NCI-H2227 (cell line): ENCODE results near the gene DNHD1.
A peak's percentile ranks its signal among the peaks of the same experiment; 100 is the strongest.

Experiments used
- DNase-seq: peaks from one replicate; lab custom pipeline; 2025; ENCODE audit not compliant: unreplicated experiment; lab: John Stamatoyannopoulos, UW

The DNHD1 gene

DNA sequence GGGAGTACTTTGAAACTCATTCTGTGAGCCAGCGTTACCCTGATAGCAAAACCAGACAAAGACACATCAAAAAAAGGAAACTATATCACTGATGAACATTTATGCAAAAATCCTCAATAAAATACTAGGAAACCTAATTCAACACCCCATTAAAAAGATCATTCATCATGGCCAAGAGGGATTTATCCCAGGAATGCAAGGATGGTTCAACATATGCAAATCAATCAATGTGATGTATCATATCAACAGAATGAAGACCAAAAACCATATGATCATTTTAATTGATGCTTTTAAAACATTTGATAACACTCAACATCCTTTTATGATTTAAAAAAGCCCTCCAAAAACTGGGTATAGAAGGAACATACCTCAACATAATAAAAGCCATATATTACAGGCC, 86.5 kb downstream of the DNHD1 start:
- DNase-seq, result no peak

DNA sequence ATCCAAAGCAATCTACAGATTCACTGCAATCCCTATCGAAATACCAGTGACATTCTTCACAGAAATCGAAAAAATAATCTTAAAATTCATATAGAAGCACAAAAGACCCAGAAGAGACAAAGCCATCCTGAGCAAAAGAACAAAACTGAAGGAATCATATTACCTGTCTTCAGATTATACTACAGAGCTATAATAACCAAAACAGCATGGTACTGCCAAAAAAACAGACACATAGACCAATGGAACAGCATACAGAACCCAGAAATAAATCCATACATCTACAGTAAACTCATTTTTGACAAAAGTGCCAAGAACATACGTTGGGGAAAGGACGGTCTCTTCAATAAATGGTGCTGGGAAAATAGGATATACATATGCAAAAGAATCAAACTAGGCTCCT, 87.4 kb downstream of the DNHD1 start:
- DNase-seq, result no peak

DNA sequence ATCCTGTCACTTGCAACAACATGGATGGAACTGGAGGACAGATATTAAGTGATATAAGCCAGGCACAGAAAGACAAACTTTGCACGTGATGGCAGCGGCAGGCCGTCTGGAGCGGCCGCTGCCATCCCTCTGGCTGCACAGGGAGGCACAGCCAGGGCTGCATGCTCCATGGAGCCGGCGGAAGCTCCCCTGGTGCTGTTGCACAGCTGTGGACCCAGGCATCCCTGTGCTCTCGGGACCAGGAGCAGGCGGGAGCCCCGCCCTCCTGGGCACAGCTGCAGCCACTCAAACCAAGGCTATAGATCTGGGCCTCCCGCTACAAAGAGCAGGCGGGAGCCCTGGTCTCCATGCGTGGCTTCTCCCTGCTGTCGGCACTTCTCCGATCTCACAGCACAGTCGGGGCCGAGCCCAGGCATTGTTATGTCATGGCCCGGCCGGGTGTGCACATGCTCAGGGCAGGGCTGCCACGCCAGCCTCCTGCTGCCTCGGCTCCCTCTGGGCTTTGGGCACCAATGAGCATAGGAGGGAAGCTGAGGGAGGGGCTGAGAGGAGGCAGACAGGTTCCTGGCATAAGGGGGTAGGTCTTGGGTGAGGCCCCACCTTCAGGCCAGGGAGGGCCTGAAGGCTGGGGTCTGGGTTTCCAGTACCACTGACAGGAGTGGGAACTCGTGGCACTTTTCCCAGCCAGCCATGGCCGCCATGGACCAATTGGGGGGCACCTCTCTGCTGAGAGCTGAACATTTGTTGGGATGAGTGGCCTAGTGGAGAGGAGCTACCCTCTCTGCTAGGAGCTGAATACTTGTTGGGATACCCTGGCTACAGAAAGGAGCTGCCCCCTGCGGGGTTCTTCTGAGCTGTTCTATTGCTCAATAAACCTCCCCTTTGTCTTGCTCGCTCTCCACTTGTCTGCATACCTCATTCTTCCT, 89.6 kb downstream of the DNHD1 start:
- peak; percentile 65 for DNase-seq

DNA sequence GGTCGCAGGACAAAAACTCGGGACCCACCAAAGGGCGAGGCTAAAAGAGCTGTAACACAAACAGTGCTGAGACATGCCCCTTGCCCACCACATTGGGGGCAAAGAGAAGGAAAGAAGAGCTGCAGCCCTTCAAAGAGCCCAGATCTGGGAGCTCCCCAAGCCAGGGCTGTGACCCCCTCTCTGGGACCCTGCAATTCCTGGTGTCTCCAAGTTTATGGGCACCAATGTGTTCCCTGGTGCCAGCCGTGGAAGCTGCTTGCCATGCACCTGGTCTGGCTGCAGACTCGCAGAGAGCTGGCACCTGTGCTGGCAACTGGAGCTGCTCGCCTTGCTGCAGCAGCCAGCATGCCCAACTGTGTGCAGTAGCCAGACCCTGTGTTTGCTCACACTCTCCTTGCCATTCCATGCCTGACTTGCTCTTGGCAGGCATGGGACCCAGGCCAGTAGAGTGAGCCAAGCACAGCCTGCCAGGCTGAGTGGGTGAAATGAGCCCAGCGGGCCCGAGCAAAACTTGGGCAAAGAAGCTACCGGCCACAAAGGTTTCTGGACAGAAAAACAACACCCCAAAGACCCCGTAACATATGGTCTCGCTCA, 90.4 kb downstream of the DNHD1 start:
- DNase-seq, result no peak

DNA sequence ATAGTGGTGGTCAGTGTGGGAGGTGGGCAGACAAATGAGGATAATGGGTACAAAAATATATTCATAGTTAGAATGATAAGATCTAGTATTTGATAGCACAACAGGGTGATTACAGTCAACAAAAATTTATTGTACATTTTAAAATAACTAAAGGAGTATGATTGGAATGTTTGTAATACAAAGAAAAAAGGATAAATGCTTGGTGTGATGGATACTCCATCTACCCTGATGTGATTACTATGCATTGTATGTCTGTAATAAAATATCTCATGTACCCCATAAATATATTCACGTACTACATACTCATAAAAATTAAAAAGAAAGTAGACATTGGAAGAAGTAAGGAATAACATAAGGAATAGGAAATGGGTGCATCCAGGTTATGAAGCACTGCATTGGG, 90.9 kb downstream of the DNHD1 start:
- no peak for DNase-seq

DNA sequence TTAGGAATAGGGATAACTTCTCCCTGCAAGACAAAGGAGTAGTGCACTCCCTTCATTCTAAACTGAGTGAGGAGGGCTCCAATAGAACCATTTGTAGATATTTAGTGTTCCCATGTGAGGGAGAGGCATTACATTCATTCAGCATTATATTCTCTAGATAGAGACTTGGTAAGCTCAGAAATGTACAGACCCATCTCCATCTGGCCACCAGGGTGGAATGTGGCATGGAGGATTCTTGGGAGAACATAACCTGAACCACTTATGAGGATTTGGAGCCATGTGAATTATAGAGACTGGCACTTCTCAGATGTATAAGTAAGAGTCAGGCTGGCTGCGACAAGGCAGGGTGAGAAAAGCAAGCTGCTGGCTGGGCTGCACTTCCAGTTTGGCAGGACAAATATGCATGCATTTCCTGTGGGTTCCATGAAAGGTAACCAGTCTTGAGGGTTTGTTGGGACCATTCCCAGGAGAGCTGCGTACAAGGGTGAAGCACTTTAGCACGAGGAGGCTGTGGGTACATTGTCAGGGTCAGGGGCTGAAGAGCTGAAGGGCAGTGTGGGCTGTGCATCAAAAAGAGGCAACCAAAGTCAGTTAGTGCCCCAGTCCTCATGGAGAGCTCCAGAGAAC, 97.2 kb downstream of the DNHD1 start:
- DNase-seq, result no peak

DNA sequence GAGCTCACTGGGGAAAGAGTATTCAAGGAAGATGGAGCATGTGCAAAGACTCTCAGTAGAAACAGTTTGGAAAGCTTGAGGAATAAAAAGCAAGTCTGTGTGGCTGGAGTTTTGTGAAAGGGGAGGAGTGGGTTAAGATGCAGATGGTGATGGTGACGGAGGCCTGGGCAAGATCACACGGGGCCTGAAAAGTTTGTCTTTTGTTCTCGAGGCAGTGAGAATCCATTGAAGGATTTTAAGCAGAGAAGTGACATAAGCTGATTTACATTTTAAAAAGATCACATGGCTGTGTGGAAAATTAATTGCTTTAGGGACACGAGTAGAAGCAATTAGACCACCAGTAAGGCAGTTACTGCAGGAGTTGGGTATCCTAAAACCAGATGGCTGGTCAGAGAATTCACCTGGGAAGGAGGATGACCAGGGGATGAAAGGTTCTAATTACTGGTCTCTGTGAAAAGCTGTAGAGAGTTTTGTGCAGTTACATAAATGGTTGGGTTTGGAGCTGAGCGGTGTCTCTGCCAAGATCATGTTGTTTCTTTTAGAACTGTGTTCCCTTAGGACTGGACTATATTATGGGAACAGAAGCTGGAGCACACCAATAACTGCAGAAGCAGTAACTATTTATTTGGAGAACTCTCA, 99.3 kb downstream of the DNHD1 start:
- DNase-seq, result no peak

DNA sequence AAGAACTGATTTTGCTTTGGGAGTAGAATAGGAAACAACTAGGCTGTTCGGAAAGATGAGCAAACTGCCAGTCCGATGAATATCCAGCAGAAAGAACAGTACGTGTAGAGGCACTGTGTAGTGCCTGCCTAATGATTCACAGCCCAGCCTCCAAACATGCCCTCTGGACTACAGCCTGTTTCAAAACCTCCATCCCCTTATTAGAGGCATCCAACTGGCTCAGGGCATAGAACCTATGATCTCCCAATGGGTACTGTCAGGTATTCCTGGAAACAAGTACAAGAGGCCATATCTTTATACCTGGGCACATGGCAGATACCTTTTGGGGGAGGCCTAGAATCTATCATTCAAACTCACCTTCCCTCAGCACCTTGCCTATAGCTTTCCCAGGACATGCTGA, 101.5 kb downstream of the DNHD1 start:
- no peak for DNase-seq

DNA sequence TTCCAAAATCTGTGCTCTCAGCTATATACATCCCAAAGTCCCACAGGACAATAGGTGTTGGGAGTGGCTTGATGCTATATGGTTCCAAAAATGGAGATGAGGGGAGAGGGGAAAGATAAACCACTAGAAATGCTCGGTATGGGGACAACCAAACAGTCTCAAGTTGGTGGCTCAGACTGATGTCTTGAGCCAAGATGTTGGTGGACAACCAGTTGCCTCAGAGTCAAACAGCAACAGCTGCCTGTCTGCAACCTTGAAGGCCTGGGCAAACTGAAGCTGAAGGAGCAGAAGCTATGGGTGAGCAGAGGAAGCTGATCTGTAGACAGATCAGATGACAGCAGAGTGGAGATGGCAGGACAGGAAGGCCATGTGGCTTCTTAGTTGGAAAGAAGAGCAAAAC, 102.4 kb downstream of the DNHD1 start:
- no peak for DNase-seq

DNA sequence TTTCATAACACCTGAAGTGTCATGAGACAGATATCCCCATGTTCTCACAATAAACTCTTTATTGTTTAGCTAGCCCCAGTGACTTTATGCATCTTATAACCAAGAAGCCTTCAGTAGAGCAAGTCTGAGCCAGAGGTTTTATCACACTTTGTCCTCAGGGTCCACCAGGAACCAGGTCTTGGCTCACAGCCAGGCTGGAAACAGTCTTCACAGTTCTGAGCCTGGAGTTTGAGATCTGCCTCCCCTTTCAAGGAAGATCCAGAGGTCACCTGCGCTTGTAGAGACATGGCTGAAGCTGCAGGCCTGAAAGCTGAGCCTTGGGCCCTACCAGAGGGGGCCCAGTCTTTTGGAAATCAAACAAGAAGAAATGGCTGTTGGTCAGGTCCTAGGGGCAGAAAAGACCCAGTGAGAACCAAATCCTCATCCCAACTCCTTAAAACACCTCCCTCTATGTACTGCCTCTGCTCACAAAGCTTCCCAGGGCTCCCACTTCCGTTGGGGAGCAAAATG, 102.9 kb downstream of the DNHD1 start:
- DNase-seq, result no peak

DNA sequence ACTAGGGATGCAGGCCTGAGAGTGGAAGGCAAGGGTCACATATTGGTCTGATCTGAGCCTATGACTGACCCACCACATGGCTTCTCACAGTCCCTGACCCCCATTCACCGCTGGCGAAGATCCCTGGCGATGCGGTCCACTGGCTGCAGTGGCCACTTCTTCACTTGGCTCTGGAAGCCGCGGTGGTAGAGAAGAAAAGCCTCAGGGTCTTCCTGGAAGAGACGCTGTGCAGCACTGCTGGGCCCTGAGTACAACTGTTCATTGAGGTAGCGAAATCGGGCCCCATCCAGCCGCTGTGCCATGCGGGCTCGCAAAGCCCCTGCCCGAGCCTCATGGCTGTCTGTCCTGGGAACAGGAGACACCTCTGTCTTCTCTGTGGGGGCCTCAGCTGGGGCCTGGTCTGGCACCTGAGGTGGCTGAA, 104.0 kb downstream of the DNHD1 start:
- no peak for DNase-seq

DNA sequence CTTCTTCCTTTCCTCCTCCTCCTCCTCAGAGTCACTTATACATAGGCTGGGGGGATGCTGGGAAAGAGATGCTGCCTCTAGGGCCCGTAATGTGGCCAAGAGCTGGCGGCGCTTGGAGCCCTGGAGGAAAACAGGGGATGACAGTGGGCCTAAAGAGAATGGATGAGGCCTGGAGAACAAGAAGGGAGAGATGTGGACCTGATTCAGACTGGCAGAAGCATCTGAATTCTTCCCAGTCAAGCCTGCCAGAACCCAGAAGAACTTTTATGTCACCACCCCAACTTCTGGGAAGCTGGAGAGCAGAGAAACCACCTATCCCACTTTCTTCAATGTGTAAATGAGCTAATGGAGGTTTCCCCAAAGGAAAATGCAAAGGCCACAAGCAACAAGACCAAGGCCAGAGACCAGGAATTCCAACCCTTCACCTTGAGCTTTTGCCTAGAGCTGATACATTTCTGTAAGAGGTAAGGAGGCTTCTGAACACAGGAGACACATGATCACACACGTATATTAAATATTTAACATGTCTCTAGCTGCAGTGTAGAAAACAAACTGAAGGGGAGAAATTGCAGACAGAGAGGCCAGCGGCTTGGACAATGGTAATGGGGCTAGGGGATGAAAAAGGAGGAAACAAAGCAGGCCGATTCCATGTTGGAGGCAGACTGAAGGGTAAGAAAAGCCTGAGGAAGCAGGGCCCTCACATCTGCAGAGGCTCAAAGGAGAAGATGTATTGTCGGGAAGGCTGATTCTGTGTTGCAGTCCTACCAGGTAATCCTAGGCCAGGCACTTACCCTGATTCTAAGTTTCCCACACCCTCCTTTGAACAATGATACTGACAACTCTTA, 105.2 kb downstream of the DNHD1 start:
- no peak for DNase-seq

DNA sequence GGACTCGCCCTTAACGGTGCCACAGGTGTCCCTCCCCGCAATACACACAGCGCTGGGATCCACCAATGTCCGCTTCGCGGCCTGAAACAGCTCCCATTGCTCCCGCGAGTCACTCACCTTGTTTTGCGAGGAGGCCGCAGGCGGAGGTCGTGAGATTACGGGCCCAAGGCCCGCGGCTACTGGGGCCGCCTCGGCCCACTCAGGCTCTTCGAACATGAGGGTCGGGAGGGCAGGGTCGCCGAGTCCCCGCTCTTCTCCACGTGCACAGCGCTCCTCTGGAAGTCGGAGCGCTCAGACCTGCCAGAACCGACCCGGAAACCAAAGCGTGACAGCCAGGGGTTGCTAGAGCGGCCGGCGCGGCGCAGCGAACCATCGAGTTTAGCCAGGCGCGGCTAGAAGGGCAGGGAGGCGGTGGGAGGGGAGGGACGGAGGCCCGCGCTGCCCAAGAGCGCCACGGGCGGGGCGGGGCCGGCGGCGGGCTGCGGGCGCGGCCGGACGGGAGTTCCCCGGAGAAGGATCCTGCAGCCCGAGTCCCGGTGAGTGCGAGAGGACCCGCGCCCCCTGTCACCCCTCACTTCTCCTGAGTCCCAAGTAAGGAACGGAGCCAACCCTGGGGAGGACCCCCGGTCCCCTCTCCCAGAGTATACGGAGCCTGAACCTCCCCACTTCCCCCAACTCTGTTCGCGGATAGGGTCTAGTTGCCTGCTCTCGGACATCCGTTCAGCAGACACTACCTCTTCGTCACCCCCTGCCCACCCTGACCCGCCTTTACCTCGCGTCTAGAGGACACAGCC, 106.4 kb downstream of the DNHD1 start, which contains the start of the genes ILK and RRP8:
Gene ILK, plus strand, starts transcription at position 488 of the 794 bp plus-strand sequence. CDS start 498 bp downstream, outside the sequence.
Gene RRP8, minus strand, starts transcription at position 330 of the 794 bp plus-strand sequence. Its CDS starts 114 bp downstream, at position 216.
- DNase-seq, result peak; percentile 96

DNA sequence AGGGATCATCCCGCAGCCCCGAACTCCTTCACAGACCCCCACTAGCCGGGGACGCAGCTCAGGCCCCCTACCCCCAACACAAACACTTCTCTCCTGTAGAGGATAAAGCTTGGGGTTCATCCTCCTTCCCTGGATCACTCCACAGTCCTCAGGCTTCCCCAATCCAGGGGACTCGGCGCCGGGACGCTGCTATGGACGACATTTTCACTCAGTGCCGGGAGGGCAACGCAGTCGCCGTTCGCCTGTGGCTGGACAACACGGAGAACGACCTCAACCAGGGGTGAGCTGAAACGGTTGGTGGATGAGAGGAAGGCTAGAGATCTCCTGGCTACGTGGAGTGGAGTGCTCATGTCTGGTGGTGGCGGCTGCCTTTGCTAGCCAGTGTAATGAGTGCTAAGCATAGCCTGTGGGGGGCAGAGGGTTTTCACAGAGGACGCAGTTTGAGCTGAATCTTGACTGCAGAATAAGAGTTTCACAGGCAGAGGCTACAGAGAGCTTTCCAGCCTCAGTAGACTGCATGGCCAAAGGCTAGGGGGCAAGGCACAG, 107.1 kb downstream of the DNHD1 start:
- peak; percentile 58 for DNase-seq

DNA sequence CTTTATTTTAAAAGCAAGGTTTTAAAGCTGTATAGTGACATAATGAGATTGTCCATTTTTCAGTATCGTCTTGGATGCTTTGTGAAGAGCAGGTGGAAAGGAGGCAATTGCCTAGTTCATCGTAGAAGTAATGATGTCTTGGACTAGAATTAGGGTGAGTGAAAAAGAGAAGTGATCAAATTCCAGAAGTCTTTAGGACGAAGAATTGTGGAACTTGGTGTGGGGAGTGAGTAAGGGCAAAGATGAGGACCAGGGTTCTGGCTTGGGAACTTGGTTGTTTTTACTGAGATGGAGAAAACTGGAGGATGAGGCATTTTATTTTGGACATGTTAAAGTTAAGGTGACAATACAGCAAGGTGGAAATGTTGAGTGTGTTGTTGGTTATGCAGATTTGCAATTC, 107.7 kb downstream of the DNHD1 start:
- no peak for DNase-seq

DNA sequence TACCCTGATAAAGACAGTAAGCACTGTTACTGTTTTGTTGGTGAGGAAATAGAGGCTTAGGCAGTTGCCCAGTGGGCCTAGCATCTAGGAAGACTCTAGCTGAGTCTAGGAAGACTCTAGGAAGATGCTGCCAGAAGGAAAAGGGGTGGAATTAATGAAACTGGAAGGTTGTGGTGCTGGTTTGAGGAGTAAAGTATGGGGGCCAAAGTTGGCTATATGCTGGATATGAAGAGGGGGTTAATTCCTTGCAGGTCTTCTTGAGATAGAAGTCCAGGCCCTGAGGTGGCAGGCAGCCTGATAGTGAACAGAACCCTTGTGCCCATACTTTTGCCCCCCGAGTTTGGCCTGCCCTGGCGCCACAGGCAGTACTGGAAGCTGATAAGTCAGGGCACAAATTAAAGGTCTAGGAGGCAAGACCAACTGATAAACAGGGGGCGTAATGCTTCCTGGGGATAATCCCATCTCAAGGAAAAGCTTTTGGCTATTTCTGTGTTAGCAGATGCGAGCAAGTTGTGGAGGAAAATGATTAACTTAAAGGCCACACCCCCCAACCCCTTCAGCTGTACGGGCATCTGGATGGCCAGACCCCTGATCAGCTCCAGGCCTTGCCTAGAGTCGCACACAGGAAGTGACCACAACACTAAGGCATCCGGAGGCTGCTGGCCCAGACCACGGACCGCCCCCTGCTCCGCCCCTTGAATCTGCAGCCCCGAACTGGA, 109.5 kb downstream of the DNHD1 start:
- peak; percentile 87 for DNase-seq

DNA sequence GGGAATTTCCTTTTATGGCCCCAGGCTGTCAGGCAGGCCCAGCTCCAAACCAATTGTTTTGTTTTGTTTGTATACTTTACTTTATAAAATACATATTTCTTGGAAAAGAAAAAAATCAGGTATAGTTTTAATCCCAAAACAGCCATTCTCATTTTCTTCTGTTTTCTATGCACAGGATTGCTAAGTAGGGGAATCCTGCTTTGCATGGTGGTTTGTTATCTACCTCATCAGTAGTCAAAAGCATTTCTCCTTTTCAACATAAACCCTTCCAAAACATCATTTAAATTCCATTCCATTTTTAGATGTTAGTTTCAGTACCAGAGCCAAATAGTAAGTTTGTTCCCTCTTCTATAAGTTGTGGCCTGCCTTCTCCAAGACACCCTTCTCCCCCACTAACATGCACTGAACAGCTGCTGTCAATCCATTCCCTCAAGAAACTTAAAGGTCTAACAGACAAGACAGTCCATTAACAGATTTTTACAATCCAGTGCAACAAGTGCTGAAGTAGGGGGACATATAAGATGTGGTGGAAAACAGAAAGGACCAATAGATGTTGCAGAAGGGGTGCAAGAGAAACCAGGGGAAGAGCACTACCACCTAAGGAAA, 110.2 kb downstream of the DNHD1 start:
- no peak for DNase-seq

DNA sequence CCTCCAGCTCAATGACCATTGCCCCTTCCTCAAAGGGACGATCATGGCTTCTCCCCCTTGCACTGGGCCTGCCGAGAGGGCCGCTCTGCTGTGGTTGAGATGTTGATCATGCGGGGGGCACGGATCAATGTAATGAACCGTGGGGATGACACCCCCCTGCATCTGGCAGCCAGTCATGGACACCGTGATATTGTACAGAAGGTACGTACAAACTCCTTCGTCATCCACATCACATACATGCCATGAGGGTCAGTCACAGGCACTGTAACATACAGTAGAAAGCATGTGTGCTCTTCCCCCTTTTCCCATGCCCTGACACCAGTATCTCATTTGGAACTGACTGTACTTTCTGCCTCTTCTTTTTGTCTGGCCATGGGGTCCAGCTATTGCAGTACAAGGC, 110.9 kb downstream of the DNHD1 start:
- no peak for DNase-seq
